MM.1S (cell line): ENCODE data around the gene MYRFL.

Source experiments
- CTCF ChIP-seq: fragments of 300-600 bp; sonication (generic); IDR thresholded peaks from 2 replicates; pipeline ENCODE4 v1.5.1; 2016; ENCODE audit warnings: antibody characterized with exemption, low read length, mixed read lengths
- EZH2 ChIP-seq: fragments of 300-600 bp; sonication (generic); optimal IDR thresholded peaks from 2 replicates; pipeline ENCODE3; 2017; ENCODE audit warnings: low read depth, mild to moderate bottlenecking, antibody characterized with exemption, low read length, mixed read lengths
- EZH2phosphoT487 ChIP-seq: fragments of 300-600 bp; sonication (generic); IDR thresholded peaks from 2 replicates; pipeline ENCODE4 v1.6.1; 2018; ENCODE audit warnings: antibody characterized with exemption, low read length

- TF ChIP-seq CTCF: no peak
- TF ChIP-seq EZH2: no peak
- no peak for TF ChIP-seq EZH2phosphoT487
These were observed 122.1 kb downstream of the MYRFL start for GRCh38 chr12:69947123-69947522.
